ENCODE measurements around the gene NCOA7.
"Not testable (repeated sequence)": the region's sequence is repeated elsewhere in the genome, so short reads cannot be mapped to it uniquely, and the experiment has no call there.

Gene NCOA7

GRCh38 chr6:125953502-125953875 is 162.7 kb downstream of the NCOA7 start:
- DNase-seq, result no peak

GRCh38 chr6:125954735-125955339 is 164.1 kb downstream of the NCOA7 start:
- peak; percentile 67 for DNase-seq

DNA sequence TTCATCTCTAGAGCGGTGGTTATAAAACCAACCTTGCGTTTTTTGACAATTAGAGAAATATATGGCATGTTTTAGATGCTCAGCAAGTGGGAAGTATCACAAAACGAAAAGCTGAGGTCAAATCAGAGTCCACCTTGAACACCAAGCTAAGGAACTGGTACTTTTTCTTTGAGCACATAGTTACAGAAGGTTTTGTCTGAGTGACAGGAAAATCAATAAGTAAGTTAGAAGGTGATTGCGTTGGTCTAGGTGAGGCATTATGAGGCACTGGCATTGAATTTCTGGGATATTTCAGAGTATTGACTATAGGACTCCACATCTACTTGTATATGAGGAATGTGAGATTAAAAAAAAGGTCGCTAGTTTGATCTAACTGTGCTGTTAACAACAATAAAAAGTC is 165.2 kb downstream of the NCOA7 start:
- DNase-seq, result peak; percentile 35

DNA sequence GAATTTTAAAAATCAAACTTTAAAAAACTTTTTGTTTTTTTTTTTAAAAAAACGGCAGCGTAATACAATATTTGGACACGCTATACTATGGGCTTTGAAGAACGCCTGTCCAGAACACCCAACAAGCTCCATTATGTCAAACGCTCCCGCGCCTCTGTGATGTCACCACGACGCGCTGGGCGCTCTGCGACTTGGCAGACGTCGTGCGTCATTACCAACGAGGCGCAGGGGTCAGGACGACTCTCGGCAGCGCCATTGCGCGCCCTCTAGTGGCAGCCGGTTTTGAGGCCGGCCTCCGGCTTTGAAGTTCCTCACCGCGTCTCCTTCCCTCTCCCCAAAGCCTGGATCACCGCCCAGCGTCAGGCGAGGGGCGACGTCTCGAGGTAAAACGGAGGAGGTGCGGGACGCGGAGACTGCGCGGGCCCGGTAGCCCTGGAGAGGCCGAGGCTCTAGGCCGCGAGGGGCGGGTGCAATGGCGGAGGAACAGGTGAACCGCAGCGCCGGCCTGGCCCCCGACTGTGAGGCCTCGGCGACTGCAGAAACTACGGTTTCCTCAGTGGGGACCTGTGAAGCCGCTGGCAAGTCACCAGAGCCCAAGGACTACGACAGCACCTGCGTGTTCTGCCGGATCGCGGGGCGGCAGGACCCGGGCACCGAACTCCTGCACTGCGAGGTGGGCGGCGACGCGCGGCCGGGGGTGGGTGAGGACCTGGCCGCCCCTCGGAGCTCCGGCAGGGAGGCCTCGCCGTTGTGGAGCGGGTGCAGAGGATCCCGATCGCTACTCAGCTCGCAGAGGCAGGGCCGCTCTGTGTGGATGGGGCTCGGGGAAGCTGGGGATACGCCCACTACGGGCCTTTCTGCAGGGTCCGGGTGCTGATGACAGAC is 166.0 kb downstream of the NCOA7 start, which contains the start of gene HINT3:
Gene HINT3 (plus strand): TSS at position 265 of the 885 bp plus-strand sequence. CDS start 208 bp downstream, at position 473.
- peak; percentile 99 for DNase-seq

- no peak for DNase-seq
Measured at GRCh38 chr6:125957391-125957693, 166.6 kb downstream of the NCOA7 start.

DNA sequence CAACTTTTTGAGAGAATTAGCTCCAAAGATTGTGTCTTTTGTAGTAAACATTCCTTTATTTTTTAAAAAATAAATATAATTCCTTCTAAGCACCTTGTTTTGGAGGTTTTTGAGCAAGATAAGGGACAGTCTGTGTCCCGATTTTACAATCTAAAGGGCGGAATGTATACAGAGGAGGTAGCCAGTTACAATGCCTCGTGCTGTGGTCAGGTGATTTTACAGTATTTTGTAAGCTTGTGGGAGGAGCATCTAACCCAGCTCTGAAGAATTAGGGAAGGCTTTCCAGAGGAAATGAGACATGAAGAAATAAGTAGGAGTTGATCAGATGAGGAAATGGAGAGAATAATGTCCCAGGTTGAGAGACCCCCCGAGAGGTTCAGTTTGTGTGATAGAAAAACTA is 167.1 kb downstream of the NCOA7 start:
- DNase-seq, result peak; percentile 83

DNA sequence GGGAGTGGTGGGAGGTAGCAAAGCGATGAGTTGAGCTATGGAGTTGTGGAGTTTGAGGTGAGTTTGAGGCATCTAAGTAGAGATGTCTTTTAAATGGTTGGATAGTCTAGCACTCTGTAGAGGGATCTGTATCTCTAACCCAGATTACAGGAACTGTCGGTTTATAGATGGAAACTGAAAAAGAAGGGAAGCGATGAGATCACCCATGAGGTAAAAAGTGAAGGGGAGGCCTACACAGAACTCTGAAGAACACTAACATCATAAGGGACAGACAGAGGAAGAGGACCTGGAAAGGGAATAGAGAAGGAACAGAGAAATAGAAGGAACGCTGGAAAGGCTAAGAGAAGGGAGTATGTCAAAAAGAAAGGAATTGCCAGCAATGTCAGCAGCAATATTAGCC is 168.3 kb downstream of the NCOA7 start:
- DNase-seq, result no peak

DNA sequence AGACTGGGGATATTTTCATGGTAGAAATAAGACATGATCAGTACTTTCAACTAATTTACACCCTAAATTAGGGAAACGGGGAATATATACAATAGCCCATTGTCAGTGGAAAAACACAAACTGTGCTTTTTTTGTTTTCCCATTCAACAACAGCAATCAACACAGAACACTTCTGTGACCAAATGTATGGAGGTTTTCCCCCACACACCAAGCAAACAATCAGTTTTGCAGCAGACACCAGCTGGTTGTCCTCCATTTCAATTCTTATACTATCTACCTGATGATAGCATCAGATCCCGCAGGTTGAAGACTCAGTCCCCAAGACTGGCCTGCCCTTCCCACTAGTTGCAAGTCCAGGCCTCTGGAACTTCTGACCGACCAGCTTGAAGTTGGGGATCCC is 170.4 kb downstream of the NCOA7 start:
- DNase-seq, result no peak

- DNase-seq, result no peak
Measured at GRCh38 chr6:125962900-125963497, 172.2 kb downstream of the NCOA7 start.

DNA sequence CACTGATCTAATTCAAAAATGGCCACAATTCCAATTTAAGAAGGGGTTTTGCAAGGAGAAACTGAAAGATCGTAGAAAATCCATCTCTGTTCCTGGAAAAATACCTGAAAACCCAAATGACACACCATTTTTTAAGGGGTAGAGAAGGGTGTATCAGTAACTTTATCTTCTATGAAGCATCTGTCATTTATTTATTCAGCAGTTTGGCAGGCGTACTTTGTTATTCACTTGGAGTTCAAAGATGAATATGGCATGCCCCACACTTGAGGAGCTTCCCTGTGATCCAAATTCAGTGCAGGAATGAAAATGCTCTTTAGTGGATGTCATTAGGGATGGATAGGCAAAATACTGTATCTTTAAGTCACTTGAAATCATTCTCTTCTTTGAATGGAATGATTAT is 173.1 kb downstream of the NCOA7 start:
- peak; percentile 44 for DNase-seq

DNA sequence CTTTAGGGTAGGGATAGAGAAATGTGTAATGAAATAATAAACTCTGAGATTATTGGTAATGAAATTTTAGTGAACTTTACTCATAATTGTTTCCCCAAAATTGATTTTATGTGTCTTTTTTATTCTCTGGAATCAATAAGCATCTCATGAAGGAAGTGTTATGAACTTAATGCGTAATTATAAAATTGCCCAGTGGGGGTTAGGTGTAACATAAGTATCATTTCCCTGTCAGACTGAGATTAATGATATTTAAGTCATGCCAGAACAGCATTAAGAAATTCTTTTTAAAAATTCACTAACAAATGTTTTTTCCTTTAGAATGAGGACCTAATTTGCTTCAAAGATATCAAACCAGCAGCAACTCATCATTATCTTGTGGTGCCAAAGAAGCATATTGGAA is 175.8 kb downstream of the NCOA7 start:
- no peak for DNase-seq

DNA sequence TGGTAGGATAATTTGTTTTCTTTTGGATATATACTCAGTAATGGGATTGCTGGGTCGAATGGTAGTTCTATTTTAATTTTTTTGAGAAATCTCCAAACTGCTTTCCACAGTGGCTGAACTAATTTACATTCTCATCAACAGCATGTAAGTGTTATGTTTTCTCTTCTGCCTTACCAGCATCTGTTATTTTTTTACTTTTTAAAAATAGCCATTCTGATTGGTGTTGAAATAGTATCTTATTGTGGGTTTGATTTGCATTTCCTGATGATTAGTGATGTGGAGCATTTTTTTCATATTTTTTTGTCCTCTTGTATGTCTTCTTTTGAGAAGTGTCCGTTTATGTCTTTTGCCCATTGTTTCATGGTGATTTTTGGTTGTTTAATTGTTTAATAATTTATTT is 177.7 kb downstream of the NCOA7 start:
- DNase-seq, result no peak

DNA sequence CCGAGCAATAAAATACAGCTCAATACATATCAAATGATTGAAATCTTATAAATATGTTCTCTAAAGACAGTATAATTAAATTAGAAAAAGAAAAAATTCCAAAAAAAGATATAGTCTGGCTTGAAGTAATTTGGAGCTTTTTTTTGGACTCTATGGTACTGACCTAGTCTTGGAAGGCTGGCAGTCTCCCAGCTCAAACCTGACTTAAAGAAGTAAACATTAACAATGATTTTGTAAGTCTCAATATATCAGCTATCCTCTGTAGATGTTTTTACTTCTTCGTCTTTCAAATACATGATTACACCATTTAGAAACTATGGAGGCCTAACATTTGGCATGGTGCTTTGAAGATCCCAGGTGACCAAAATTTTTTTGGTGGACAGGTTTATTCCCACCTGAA is 180.0 kb downstream of the NCOA7 start:
- DNase-seq, result no peak

GRCh38 chr6:125972478-125972877 is 181.7 kb downstream of the NCOA7 start:
- DNase-seq, result not testable (repeated sequence)

DNA sequence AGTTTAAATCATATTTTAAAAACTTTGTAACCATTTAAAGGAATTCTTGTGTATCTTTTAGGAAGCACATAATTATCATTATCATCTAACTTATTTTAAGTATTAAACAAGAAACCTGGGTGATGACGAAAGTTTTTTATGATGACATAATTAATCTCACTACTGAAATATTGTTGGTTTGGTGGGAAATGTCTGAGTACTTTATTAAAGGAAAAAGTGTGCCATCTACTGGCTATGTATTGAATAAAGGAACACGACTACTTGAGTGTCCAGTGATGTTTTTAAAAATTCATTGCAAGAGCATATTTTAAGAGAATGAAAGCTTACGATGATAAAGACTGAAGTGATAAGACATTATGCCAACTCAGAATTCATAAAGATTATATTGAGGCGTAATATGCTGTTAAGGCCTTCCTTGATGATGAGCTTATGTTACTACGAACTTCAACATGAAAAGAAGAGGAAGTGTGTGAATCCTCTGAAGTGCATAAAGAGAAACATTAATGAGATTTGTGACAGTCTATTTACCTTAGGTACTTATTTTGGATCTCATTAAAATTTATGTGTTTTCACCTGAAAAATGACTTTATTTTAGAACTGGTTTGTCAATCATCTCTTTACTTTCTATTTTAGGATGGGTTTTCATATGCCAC is 183.6 kb downstream of the NCOA7 start:
- DNase-seq, result peak; percentile 93

- DNase-seq, result no peak
Measured at GRCh38 chr6:125979101-125979500, 188.3 kb downstream of the NCOA7 start.

Measured in hematopoietic multipotent progenitor cell treated with erythropoietin and hydrocortisone succinate and interleukin-3 and kit ligand, for 6 days (in vitro differentiated cells).